K562 (cell line): Measurements from ENCODE around the gene ADAM19. TPM values are rescaled to one million over a fixed set of nuclear protein-coding genes. Genes with fewer than 3 reads are reported as not detected.

ENCODE experiments used
- ATAC-seq: fragments of 200-7000 bp; cut with Tn5 transposase; 3 replicates; pipeline ENCODE4 v1.9.1; 2020; ENCODE audit warnings: moderate library complexity
- BruUV-seq: library from RNA; stranded (reverse); fragments of 400-500 nt; replicated peaks from 2 replicates; lab custom pipeline; 2021; lab: Mats Ljungman, UMichigan
- CTCF ChIA-PET: fragments of 300-600 bp; formaldehyde crosslinking; extraction: SDS; loops from one replicate; lab custom pipeline; 2021; ENCODE audit warnings: low intra/inter-chr PET ratio; lab: Yijun Ruan, JAX
- POLR2A ChIA-PET: fragments of 300-600, 350-650 bp; sonication (Branson Sonifier 250); formaldehyde crosslinking; extraction: SDS; loops from one replicate; lab custom pipeline; 2021; ENCODE audit warnings: antibody characterized with exemption, inconsistent platforms; lab: Yijun Ruan, JAX
- DNase-seq, 4 experiments: peaks; one replicate each; pipeline versions ENCODE4 v3.0.0 to v3.0.0-alpha.2; 2011 to 2018; ENCODE audit warnings: low spot score in 3 of 4, mixed read lengths in 3 of 4; ENCODE audit errors: extremely low read depth in 1 of 4
- FAIRE-seq: peaks from 2 replicates; lab custom pipeline; 2011; peaks lifted over from hg19 to GRCh38; lab: Jason Lieb, UNC
- H2AFZ ChIP-seq: 2 replicates; pipeline ENCODE4 v1.6.0; 2011; ENCODE audit warnings: low read depth, low read length, control low read depth, inconsistent platforms
- H3K27ac ChIP-seq: fragments of 200-600 bp; 3 replicates; pipeline ENCODE4 v1.8.0; 2011; ENCODE audit warnings: low read depth, mild to moderate bottlenecking, control low read depth, inconsistent platforms, low read length, moderate library complexity, mixed read lengths; ENCODE audit errors: extremely low read depth
- H3K27me3 ChIP-seq, 2 experiments: fragments of 300-600 bp in 1 of 2; 2 replicates in 1 of 2; 3 replicates in 1 of 2; pipeline versions ENCODE4 v1.6.0 to v1.8.0; 2011; ENCODE audit warnings: inconsistent platforms in 2 of 2, low read length in 2 of 2, mild to moderate bottlenecking in 1 of 2, mixed read lengths in 1 of 2, moderate library complexity in 1 of 2; ENCODE audit not compliant: control insufficient read depth in 2 of 2, insufficient read depth in 2 of 2
- H3K36me3 ChIP-seq: fragments of 300-600 bp; 3 replicates; pipeline ENCODE4 v1.8.0; 2011; ENCODE audit warnings: mild to moderate bottlenecking, low read length, inconsistent platforms; ENCODE audit not compliant: control insufficient read depth, insufficient read depth
- H3K4me1 ChIP-seq, 2 experiments: fragments of 200-600 bp in 1 of 2; replicated peaks in 1 of 2; 2 replicates in 1 of 2; 3 replicates in 1 of 2; pipeline versions ENCODE4 v1.5.1 to v1.8.0; 2011; ENCODE audit warnings: inconsistent platforms in 2 of 2, low read length in 2 of 2, mild to moderate bottlenecking in 1 of 2, mixed read lengths in 1 of 2, moderate library complexity in 1 of 2; ENCODE audit not compliant: control insufficient read depth in 2 of 2, insufficient read depth in 2 of 2
- H3K4me2 ChIP-seq: 2 replicates; pipeline ENCODE4 v1.6.1; 2011; ENCODE audit warnings: low read length, control low read depth, inconsistent platforms, mixed read lengths; ENCODE audit not compliant: insufficient read depth
- H3K4me3 ChIP-seq: fragments of 200-600 bp; sonication (generic), shearing (Covaris generic); 2 replicates; pipeline ENCODE4 v1.5.1; 2016; ENCODE audit warnings: control low read depth, inconsistent platforms
- H3K79me2 ChIP-seq: fragments of 200-600 bp; 3 replicates; pipeline ENCODE4 v1.8.0; 2011; ENCODE audit warnings: low read length, inconsistent platforms; ENCODE audit not compliant: control insufficient read depth, insufficient read depth
- H3K9ac ChIP-seq, 2 experiments: 2 replicates each; pipeline versions ENCODE4 v1.6.0 to v1.6.1; 2011; ENCODE audit warnings: low read depth in 2 of 2, low read length in 2 of 2, control low read depth in 1 of 2, inconsistent platforms in 1 of 2, mild to moderate bottlenecking in 1 of 2, mixed read lengths in 1 of 2; ENCODE audit not compliant: insufficient read depth in 1 of 2
- H3K9me1 ChIP-seq: one replicate; pipeline ENCODE4 v1.6.0; 2011; ENCODE audit warnings: inconsistent platforms, mild to moderate bottlenecking, low read length, moderate library complexity; ENCODE audit not compliant: control insufficient read depth, insufficient read depth
- H3K9me3 ChIP-seq: replicated peaks from 2 replicates; pipeline ENCODE4 v1.5.1; 2011; ENCODE audit warnings: low read depth, low read length, inconsistent platforms; ENCODE audit not compliant: control insufficient read depth, insufficient read depth
- H4K20me1 ChIP-seq: replicated peaks from 2 replicates; pipeline ENCODE4 v1.6.1; 2011; ENCODE audit warnings: low read length, inconsistent platforms, mixed read lengths; ENCODE audit not compliant: control insufficient read depth, insufficient read depth
- MAFK ChIP-seq: IDR thresholded peaks from 2 replicates; pipeline ENCODE4 v1.6.1; 2011; ENCODE audit warnings: low read length, improper control_type of control experiment
- U2AF1 ChIP-seq: fragments of 200-400 bp; formaldehyde crosslinking; optimal IDR thresholded peaks from 2 replicates; pipeline ENCODE3; 2017; ENCODE audit warnings: mild to moderate bottlenecking, low read depth, low read length, moderate library complexity
- ZBED1 ChIP-seq: IDR thresholded peaks from 2 replicates; pipeline ENCODE4 v1.6.1; 2014
- ZFP30 ChIP-seq: fragments of 250-450 bp; sonication (Bioruptor Pico); IDR thresholded peaks from 2 replicates; pipeline ENCODE4 v1.8.0; 2022; ENCODE audit warnings: moderate library complexity, mild to moderate bottlenecking, inconsistent platforms, borderline replicate concordance
- ZNF696 ChIP-seq: fragments of 250-450 bp; sonication (Bioruptor Pico); conservative IDR thresholded peaks from 2 replicates; pipeline ENCODE4 v1.4.0; 2020; ENCODE audit warnings: mild to moderate bottlenecking, moderate library complexity
- ZNF707 ChIP-seq: fragments of 250-450 bp; sonication (Bioruptor Pico); conservative IDR thresholded peaks from 2 replicates; pipeline ENCODE4 v1.8.0; 2022; ENCODE audit warnings: inconsistent platforms, mild to moderate bottlenecking, moderate library complexity
- WGBS: fragments of 100-300 bp; shearing (Covaris generic); methylation state at CpG from one replicate; pipeline ENCODE4 v1.1.6; 2016; ENCODE audit warnings: low coverage, mixed read lengths; ENCODE audit not compliant: insufficient coverage; ENCODE audit errors: missing lambda C conversion rate; 5-methylcytosine and 5-hydroxymethylcytosine counted together
- in situ Hi-C: fragments of 300-500 bp; cut with MboI; formaldehyde crosslinking; loops from 4 replicates; pipeline ENCODE4 v1.15.0; 2018; ENCODE audit warnings: inconsistent platforms, mixed read lengths
- intact Hi-C: fragments of 100-400 bp; cut with micrococcal nuclease; formaldehyde crosslinking; loops from 2 replicates; pipeline ENCODE4 v1.14.2; 2022
- polyA plus RNA-seq, 8 experiments: library from polyadenylated mRNA; depleted of rRNA in 4 of 8; stranded (reverse) in 5 of 8; unstranded in 3 of 8; fragments of >200 nt; fragmentation: Nextera tagmentation in 2 of 8; fragmentation: Illumina TruSeq in 1 of 8; extraction: Ambion mirVana in 2 of 8; extraction: Trizol in 1 of 8; gene quantifications; 2 replicates each; pipeline versions ENCODE4 v1.2.1 to v1.2.3, GENCODE V29; 2011 to 2014; ENCODE audit warnings: inconsistent platforms in 1 of 8, missing spikeins in 1 of 8
- total RNA-seq, 7 experiments: library from RNA; depleted of rRNA in 6 of 7; stranded (reverse); fragments of >200 nt in 6 of 7; fragmentation: Illumina TruSeq in 2 of 7; extraction: Trizol in 2 of 7; gene quantifications; 2 replicates each; pipeline versions ENCODE4 v1.2.1 to v1.2.3, GENCODE V29; 2011 to 2021; ENCODE audit warnings: low replicate concordance in 1 of 7
- TF ChIP-seq, protein P1 (sequence below): fragments of 200-800 bp; sonication (Bioruptor generic); IDR thresholded peaks from 2 replicates; pipeline ENCODE4 v1.6.1; 2016; ENCODE audit warnings: missing genetic modification characterization, missing compliant biosample characterization
- TF ChIP-seq, protein P2 (sequence below), 2 experiments: fragments of 150-350 bp in 1 of 2; IDR thresholded peaks; 2 replicates each; pipeline ENCODE4 v1.6.1; 2012 to 2016; ENCODE audit warnings: low read depth in 2 of 2, low read length in 2 of 2, mild to moderate bottlenecking in 1 of 2, moderate library complexity in 1 of 2

The ADAM19 gene
- total and polyA plus RNA-seq, 9 of the 15 experiments (the other 6 are each of a cell fraction or from before 2014, with no cell fraction given), result 0.11 to 1.1 (median 0.43) TPM

DNA sequence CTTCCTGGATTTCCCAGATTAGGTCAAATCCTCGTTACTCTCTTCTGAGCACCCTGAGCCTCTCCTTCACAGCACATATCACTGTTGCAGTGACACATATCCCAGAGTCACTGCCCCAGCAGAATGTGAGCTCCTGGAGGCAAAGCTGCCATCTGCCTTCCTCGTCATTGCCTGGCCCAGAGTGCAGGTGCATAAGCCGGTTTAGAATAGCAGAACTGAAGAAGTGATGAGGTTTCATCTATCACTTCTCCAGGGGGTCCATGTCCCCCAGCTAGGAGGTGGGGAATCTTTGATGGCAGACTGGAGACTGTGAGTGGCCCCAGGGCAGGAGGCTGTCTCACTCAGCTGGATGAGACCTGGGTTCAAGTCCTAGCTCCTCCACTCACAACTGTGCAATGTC is 89.8 kb downstream of the ADAM19 start:
- intact Hi-C loops (no loop called here), in situ Hi-C loops (no loop called here)
- Histone ChIP-seq H3K4me3 (no peak overlapping the region), H3K4me2 (no peak overlapping the region), H3K4me1 (peaks cover 0 to 4% of the 10 kb centered on the region in 2 experiments; a peak in 1 of 5 replicates), H2AFZ (no peak overlapping the region), H3K79me2 (no peaks in the 10 kb centered on the region), H3K27ac (no peak overlapping the region), H3K9me1 (no peaks in the 10 kb centered on the region), H3K9ac (no peak overlapping the region), H3K9me3 (no peaks in the 10 kb centered on the region), H4K20me1 (no peaks in the 10 kb centered on the region), H3K36me3 (no peaks in the 10 kb centered on the region), H3K27me3 (peaks cover 0 to 33% of the 10 kb centered on the region in 2 experiments; a peak in 2 of 5 replicates)
- FAIRE-seq, result no peak
- WGBS, result 18% methylated on average over 3 of the region's 3 CpGs
- no peak for ATAC-seq
- DNase-seq, result no peak
- ChIA-PET CTCF (no interaction called here), POLR2A (no interaction called here)
- no TSS peak for BruUV-seq
- no peak for TF ChIP-seq MAFK
- no peak for TF ChIP-seq U2AF1
- TF ChIP-seq, protein P1, sequence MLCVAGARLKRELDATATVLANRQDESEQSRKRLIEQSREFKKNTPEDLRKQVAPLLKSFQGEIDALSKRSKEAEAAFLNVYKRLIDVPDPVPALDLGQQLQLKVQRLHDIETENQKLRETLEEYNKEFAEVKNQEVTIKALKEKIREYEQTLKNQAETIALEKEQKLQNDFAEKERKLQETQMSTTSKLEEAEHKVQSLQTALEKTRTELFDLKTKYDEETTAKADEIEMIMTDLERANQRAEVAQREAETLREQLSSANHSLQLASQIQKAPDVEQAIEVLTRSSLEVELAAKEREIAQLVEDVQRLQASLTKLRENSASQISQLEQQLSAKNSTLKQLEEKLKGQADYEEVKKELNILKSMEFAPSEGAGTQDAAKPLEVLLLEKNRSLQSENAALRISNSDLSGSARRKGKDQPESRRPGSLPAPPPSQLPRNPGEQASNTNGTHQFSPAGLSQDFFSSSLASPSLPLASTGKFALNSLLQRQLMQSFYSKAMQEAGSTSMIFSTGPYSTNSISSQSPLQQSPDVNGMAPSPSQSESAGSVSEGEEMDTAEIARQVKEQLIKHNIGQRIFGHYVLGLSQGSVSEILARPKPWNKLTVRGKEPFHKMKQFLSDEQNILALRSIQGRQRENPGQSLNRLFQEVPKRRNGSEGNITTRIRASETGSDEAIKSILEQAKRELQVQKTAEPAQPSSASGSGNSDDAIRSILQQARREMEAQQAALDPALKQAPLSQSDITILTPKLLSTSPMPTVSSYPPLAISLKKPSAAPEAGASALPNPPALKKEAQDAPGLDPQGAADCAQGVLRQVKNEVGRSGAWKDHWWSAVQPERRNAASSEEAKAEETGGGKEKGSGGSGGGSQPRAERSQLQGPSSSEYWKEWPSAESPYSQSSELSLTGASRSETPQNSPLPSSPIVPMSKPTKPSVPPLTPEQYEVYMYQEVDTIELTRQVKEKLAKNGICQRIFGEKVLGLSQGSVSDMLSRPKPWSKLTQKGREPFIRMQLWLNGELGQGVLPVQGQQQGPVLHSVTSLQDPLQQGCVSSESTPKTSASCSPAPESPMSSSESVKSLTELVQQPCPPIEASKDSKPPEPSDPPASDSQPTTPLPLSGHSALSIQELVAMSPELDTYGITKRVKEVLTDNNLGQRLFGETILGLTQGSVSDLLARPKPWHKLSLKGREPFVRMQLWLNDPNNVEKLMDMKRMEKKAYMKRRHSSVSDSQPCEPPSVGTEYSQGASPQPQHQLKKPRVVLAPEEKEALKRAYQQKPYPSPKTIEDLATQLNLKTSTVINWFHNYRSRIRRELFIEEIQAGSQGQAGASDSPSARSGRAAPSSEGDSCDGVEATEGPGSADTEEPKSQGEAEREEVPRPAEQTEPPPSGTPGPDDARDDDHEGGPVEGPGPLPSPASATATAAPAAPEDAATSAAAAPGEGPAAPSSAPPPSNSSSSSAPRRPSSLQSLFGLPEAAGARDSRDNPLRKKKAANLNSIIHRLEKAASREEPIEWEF, result no peak
- TF ChIP-seq ZFP30 (CRISPR knock-in tag), result no peak
- no peak for TF ChIP-seq ZNF707 (CRISPR knock-in tag)
- TF ChIP-seq, protein P2, sequence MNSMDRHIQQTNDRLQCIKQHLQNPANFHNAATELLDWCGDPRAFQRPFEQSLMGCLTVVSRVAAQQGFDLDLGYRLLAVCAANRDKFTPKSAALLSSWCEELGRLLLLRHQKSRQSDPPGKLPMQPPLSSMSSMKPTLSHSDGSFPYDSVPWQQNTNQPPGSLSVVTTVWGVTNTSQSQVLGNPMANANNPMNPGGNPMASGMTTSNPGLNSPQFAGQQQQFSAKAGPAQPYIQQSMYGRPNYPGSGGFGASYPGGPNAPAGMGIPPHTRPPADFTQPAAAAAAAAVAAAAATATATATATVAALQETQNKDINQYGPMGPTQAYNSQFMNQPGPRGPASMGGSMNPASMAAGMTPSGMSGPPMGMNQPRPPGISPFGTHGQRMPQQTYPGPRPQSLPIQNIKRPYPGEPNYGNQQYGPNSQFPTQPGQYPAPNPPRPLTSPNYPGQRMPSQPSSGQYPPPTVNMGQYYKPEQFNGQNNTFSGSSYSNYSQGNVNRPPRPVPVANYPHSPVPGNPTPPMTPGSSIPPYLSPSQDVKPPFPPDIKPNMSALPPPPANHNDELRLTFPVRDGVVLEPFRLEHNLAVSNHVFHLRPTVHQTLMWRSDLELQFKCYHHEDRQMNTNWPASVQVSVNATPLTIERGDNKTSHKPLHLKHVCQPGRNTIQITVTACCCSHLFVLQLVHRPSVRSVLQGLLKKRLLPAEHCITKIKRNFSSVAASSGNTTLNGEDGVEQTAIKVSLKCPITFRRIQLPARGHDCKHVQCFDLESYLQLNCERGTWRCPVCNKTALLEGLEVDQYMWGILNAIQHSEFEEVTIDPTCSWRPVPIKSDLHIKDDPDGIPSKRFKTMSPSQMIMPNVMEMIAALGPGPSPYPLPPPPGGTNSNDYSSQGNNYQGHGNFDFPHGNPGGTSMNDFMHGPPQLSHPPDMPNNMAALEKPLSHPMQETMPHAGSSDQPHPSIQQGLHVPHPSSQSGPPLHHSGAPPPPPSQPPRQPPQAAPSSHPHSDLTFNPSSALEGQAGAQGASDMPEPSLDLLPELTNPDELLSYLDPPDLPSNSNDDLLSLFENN (IDR thresholded peaks at IDR 0.05; ENCODE audit: low read depth in 2 of 2, low read length in 2 of 2), result no peak
- TF ChIP-seq ZNF696 (CRISPR knock-in tag), result no peak
- no peak for TF ChIP-seq ZBED1
